GM23338 (cell line): Measurements from ENCODE around the gene C6orf47. TPM values are rescaled to one million over a fixed set of nuclear protein-coding genes. Genes with fewer than 3 reads are reported as not detected.
A peak's percentile ranks its signal among the peaks of the same experiment; 100 is the strongest.

Source experiments
- ATAC-seq: fragments of 200-7000 bp; cut with Tn5 transposase; 3 replicates; pipeline ENCODE4 v1.9.1; 2020
- DNase-seq: peaks from one replicate; pipeline ENCODE4 v3.0.0-alpha.2; 2015; ENCODE audit warnings: low spot score
- H2AFZ ChIP-seq: fragments of 200-600 bp; sonication (generic); 2 replicates; pipeline ENCODE4 v1.8.0; 2016; ENCODE audit warnings: antibody characterized with exemption, mild to moderate bottlenecking, moderate library complexity
- H3F3A ChIP-seq: fragments of 200-600 bp; sonication (generic); replicated peaks from 2 replicates; pipeline ENCODE4 v1.8.0; 2017; ENCODE audit warnings: antibody characterized with exemption, mixed run types, low read depth
- H3K27ac ChIP-seq: fragments of 200-600 bp; sonication (generic); 2 replicates; pipeline ENCODE4 v1.6.1; 2016; ENCODE audit warnings: low read depth
- H3K27me3 ChIP-seq: fragments of 200-600 bp; sonication (generic); 2 replicates; pipeline ENCODE4 v1.8.0; 2016; ENCODE audit warnings: mild to moderate bottlenecking, mixed run types, moderate library complexity; ENCODE audit not compliant: insufficient read depth
- H3K36me3 ChIP-seq: fragments of 200-600 bp; sonication (generic); 2 replicates; pipeline ENCODE4 v1.8.0; 2016; ENCODE audit warnings: mild to moderate bottlenecking; ENCODE audit not compliant: insufficient read depth
- H3K4me1 ChIP-seq: fragments of 200-600 bp; sonication (generic); 2 replicates; pipeline ENCODE4 v1.8.0; 2016; ENCODE audit warnings: mild to moderate bottlenecking, moderate library complexity; ENCODE audit not compliant: insufficient read depth
- H3K4me2 ChIP-seq: fragments of 200-600 bp; sonication (generic); 2 replicates; pipeline ENCODE4 v1.7.1; 2017; ENCODE audit warnings: mixed run types
- H3K4me3 ChIP-seq: fragments of 200-600 bp; sonication (generic); 2 replicates; pipeline ENCODE4 v1.6.1; 2016; ENCODE audit warnings: mixed run types
- H3K79me2 ChIP-seq: fragments of 200-600 bp; sonication (generic); replicated peaks from 2 replicates; pipeline ENCODE4 v1.8.0; 2017; ENCODE audit warnings: mild to moderate bottlenecking; ENCODE audit not compliant: insufficient read depth
- H3K9me2 ChIP-seq: fragments of 200-600 bp; sonication (generic); 2 replicates; pipeline ENCODE4 v1.8.0; 2017; ENCODE audit not compliant: insufficient read depth
- H4K20me1 ChIP-seq: fragments of 200-600 bp; sonication (generic); replicated peaks from 2 replicates; pipeline ENCODE4 v1.8.0; 2017; ENCODE audit warnings: mild to moderate bottlenecking; ENCODE audit not compliant: insufficient read depth
- H3K27ac Mint-ChIP-seq: 2 replicates; pipeline ENCODE4 v1.8.0; 2020; ENCODE audit warnings: inconsistent platforms, mild to moderate bottlenecking, moderate library complexity, mixed read lengths
- H3K27me3 Mint-ChIP-seq: 3 replicates; pipeline ENCODE4 v1.8.0; 2022; ENCODE audit warnings: low read depth, mild to moderate bottlenecking, moderate library complexity, mixed read lengths, inconsistent platforms; ENCODE audit not compliant: insufficient read depth, poor library complexity
- H3K36me3 Mint-ChIP-seq: 3 replicates; pipeline ENCODE4 v1.8.0; 2021; ENCODE audit warnings: low read depth, mild to moderate bottlenecking, inconsistent platforms, moderate library complexity, mixed read lengths
- H3K4me1 Mint-ChIP-seq: 3 replicates; pipeline ENCODE4 v1.8.0; 2020; ENCODE audit warnings: mild to moderate bottlenecking, inconsistent platforms, mixed read lengths
- H3K4me3 Mint-ChIP-seq: 3 replicates; pipeline ENCODE4 v1.8.0; 2021; ENCODE audit warnings: moderate library complexity, mild to moderate bottlenecking, inconsistent platforms, mixed read lengths
- H3K9me3 Mint-ChIP-seq: 3 replicates; pipeline ENCODE4 v1.8.0; 2020; ENCODE audit warnings: moderate library complexity, mild to moderate bottlenecking, inconsistent platforms, mixed read lengths
- CREB1 ChIP-seq: fragments of 250-450 bp; sonication (Bioruptor Pico); IDR thresholded peaks from 2 replicates; pipeline ENCODE4 v1.5.0; 2020; ENCODE audit warnings: low read depth, mild to moderate bottlenecking, moderate library complexity
- EZH2 ChIP-seq: fragments of 200-600 bp; sonication (generic); IDR thresholded peaks from one replicate; pipeline ENCODE4 v1.8.0; 2017; ENCODE audit warnings: antibody characterized with exemption, mild to moderate bottlenecking, low read depth; ENCODE audit not compliant: unreplicated experiment
- EZH2phosphoT487 ChIP-seq: fragments of 200-600 bp; sonication (generic); IDR thresholded peaks from one replicate; pipeline ENCODE4 v1.8.1; 2018; ENCODE audit warnings: antibody characterized with exemption; ENCODE audit not compliant: unreplicated experiment
- JUNB ChIP-seq: IDR thresholded peaks from one replicate; pipeline ENCODE4 v1.6.1; 2016; ENCODE audit warnings: antibody characterized with exemption; ENCODE audit not compliant: unreplicated experiment
- NANOG ChIP-seq: IDR thresholded peaks from 2 replicates; pipeline ENCODE4 v1.6.1; 2016; ENCODE audit warnings: antibody characterized with exemption, borderline replicate concordance
- POLR2AphosphoS5 ChIP-seq: IDR thresholded peaks from 2 replicates; pipeline ENCODE4 v1.6.1; 2016; ENCODE audit warnings: antibody characterized with exemption, low read depth
- STAT1 ChIP-seq: IDR thresholded peaks from one replicate; pipeline ENCODE4 v1.6.1; 2016; ENCODE audit warnings: antibody characterized with exemption; ENCODE audit not compliant: unreplicated experiment
- ZNF114 ChIP-seq: fragments of 250-450 bp; sonication (Bioruptor Pico); IDR thresholded peaks from 2 replicates; pipeline ENCODE4 v1.5.0; 2020; ENCODE audit warnings: mild to moderate bottlenecking, moderate library complexity
- ZNF331 ChIP-seq: fragments of 250-450 bp; sonication (Bioruptor Pico); IDR thresholded peaks from 2 replicates; pipeline ENCODE4 v1.5.0; 2020; ENCODE audit warnings: low read depth, mild to moderate bottlenecking, moderate library complexity
- polyA plus RNA-seq: library from polyadenylated mRNA; unstranded; fragments of >200 nt; fragmentation: Nextera tagmentation; extraction: Ambion mirVana; gene quantifications from 2 replicates; pipeline ENCODE4 v1.2.1, GENCODE V29; 2016
- total RNA-seq: library from RNA; depleted of rRNA; stranded (reverse); fragments of >200 nt; shearing (Covaris generic); gene quantifications from 2 replicates; pipeline ENCODE4 v1.2.3, GENCODE V29; 2014
- TF ChIP-seq, protein P1 (sequence below): fragments of 250-450 bp; sonication (Bioruptor Pico); IDR thresholded peaks from 2 replicates; pipeline ENCODE4 v1.5.0; 2020; ENCODE audit warnings: mild to moderate bottlenecking, moderate library complexity
- TF ChIP-seq, protein P2 (sequence below): IDR thresholded peaks from one replicate; pipeline ENCODE4 v1.6.1; 2018; ENCODE audit warnings: antibody characterized with exemption; ENCODE audit not compliant: unreplicated experiment
- TF ChIP-seq, protein P3 (sequence below), 2 experiments: fragments of 200-600 bp in 1 of 2; sonication (generic) in 1 of 2; conservative IDR thresholded peaks; 2 replicates each; pipeline versions ENCODE4 v1.5.1 to v1.6.1; 2016 to 2017; ENCODE audit warnings: antibody characterized with exemption in 2 of 2, low read depth in 2 of 2, mild to moderate bottlenecking in 2 of 2, moderate library complexity in 1 of 2
- TF ChIP-seq, protein P4 (sequence below): IDR thresholded peaks from 2 replicates; pipeline ENCODE4 v1.6.1; 2016; ENCODE audit warnings: antibody characterized with exemption

The C6orf47 gene
- total and polyA plus RNA-seq, 2 experiments from 2014 or later = 9.4 to 12.8 TPM

DNA sequence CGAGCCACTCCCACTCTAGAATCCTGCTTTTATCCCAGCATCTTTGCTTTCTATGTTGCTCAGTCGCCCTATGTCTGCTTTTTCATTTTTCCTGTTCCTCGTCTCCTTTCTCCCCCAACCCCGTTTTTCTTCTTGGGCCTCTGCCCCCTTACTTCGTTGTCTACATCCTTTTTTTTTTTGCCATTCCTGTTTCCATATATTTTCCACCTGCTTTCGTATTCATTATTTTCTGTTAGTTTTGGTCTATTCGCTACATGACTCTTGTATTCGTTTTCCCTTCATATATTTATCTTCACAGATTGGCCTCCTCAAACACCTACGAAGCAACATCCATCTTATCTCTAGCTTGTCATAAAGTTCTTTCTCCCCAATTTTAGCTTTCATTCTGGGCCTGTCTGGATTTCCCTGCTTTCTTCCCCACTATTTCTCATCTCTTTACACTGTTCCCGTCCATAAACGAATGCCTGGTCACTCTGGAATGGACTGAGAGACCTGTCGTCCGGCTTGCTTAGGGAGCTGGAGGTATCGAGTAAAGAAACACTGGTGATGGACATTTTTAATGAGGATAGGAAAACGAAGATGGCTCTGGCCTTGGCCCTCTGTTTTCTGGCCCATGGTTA, 39.1 kb downstream of the C6orf47 start:
- H4K20me1 ChIP-seq = peaks cover 35% of the 10 kb centered on the region

More for the DNA sequence above, 39.1 kb downstream of the C6orf47 start:
- peak overlapping the region; percentile 99 for H3K4me2 ChIP-seq
- no peaks in the 10 kb centered on the region for H3K9me2 ChIP-seq
- TF ChIP-seq ZNF331 (CRISPR knock-in tag) (no peak), ZNF114 (CRISPR knock-in tag) (no peak), EZH2 (no peak), NANOG (no peak), JUNB (no peak), POLR2AphosphoS5 (no peak), STAT1 (no peak), CREB1 (CRISPR knock-in tag) (no peak), EZH2phosphoT487 (no peak)
- TF ChIP-seq, protein P1, sequence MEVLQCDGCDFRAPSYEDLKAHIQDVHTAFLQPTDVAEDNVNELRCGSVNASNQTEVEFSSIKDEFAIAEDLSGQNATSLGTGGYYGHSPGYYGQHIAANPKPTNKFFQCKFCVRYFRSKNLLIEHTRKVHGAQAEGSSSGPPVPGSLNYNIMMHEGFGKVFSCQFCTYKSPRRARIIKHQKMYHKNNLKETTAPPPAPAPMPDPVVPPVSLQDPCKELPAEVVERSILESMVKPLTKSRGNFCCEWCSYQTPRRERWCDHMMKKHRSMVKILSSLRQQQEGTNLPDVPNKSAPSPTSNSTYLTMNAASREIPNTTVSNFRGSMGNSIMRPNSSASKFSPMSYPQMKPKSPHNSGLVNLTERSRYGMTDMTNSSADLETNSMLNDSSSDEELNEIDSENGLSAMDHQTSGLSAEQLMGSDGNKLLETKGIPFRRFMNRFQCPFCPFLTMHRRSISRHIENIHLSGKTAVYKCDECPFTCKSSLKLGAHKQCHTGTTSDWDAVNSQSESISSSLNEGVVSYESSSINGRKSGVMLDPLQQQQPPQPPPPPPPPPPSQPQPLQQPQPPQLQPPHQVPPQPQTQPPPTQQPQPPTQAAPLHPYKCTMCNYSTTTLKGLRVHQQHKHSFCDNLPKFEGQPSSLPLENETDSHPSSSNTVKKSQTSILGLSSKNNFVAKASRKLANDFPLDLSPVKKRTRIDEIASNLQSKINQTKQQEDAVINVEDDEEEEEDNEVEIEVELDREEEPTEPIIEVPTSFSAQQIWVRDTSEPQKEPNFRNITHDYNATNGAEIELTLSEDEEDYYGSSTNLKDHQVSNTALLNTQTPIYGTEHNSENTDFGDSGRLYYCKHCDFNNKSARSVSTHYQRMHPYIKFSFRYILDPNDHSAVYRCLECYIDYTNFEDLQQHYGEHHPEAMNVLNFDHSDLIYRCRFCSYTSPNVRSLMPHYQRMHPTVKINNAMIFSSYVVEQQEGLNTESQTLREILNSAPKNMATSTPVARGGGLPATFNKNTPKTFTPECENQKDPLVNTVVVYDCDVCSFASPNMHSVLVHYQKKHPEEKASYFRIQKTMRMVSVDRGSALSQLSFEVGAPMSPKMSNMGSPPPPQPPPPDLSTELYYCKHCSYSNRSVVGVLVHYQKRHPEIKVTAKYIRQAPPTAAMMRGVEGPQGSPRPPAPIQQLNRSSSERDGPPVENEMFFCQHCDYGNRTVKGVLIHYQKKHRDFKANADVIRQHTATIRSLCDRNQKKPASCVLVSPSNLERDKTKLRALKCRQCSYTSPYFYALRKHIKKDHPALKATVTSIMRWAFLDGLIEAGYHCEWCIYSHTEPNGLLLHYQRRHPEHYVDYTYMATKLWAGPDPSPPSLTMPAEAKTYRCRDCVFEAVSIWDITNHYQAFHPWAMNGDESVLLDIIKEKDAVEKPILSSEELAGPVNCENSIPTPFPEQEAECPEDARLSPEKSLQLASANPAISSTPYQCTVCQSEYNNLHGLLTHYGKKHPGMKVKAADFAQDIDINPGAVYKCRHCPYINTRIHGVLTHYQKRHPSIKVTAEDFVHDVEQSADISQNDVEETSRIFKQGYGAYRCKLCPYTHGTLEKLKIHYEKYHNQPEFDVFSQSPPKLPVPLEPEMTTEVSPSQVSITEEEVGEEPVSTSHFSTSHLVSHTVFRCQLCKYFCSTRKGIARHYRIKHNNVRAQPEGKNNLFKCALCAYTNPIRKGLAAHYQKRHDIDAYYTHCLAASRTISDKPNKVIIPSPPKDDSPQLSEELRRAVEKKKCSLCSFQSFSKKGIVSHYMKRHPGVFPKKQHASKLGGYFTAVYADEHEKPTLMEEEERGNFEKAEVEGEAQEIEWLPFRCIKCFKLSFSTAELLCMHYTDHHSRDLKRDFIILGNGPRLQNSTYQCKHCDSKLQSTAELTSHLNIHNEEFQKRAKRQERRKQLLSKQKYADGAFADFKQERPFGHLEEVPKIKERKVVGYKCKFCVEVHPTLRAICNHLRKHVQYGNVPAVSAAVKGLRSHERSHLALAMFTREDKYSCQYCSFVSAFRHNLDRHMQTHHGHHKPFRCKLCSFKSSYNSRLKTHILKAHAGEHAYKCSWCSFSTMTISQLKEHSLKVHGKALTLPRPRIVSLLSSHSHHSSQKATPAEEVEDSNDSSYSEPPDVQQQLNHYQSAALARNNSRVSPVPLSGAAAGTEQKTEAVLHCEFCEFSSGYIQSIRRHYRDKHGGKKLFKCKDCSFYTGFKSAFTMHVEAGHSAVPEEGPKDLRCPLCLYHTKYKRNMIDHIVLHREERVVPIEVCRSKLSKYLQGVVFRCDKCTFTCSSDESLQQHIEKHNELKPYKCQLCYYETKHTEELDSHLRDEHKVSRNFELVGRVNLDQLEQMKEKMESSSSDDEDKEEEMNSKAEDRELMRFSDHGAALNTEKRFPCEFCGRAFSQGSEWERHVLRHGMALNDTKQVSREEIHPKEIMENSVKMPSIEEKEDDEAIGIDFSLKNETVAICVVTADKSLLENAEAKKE (CRISPR knock-in tag) = no peak
- TF ChIP-seq, protein P2, sequence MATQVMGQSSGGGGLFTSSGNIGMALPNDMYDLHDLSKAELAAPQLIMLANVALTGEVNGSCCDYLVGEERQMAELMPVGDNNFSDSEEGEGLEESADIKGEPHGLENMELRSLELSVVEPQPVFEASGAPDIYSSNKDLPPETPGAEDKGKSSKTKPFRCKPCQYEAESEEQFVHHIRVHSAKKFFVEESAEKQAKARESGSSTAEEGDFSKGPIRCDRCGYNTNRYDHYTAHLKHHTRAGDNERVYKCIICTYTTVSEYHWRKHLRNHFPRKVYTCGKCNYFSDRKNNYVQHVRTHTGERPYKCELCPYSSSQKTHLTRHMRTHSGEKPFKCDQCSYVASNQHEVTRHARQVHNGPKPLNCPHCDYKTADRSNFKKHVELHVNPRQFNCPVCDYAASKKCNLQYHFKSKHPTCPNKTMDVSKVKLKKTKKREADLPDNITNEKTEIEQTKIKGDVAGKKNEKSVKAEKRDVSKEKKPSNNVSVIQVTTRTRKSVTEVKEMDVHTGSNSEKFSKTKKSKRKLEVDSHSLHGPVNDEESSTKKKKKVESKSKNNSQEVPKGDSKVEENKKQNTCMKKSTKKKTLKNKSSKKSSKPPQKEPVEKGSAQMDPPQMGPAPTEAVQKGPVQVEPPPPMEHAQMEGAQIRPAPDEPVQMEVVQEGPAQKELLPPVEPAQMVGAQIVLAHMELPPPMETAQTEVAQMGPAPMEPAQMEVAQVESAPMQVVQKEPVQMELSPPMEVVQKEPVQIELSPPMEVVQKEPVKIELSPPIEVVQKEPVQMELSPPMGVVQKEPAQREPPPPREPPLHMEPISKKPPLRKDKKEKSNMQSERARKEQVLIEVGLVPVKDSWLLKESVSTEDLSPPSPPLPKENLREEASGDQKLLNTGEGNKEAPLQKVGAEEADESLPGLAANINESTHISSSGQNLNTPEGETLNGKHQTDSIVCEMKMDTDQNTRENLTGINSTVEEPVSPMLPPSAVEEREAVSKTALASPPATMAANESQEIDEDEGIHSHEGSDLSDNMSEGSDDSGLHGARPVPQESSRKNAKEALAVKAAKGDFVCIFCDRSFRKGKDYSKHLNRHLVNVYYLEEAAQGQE = no peak
- TF ChIP-seq, protein P3, sequence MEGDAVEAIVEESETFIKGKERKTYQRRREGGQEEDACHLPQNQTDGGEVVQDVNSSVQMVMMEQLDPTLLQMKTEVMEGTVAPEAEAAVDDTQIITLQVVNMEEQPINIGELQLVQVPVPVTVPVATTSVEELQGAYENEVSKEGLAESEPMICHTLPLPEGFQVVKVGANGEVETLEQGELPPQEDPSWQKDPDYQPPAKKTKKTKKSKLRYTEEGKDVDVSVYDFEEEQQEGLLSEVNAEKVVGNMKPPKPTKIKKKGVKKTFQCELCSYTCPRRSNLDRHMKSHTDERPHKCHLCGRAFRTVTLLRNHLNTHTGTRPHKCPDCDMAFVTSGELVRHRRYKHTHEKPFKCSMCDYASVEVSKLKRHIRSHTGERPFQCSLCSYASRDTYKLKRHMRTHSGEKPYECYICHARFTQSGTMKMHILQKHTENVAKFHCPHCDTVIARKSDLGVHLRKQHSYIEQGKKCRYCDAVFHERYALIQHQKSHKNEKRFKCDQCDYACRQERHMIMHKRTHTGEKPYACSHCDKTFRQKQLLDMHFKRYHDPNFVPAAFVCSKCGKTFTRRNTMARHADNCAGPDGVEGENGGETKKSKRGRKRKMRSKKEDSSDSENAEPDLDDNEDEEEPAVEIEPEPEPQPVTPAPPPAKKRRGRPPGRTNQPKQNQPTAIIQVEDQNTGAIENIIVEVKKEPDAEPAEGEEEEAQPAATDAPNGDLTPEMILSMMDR (conservative IDR thresholded peaks at IDR 0.05; ENCODE audit: low read depth in 2 of 2) = no peak
- TF ChIP-seq, protein P4, sequence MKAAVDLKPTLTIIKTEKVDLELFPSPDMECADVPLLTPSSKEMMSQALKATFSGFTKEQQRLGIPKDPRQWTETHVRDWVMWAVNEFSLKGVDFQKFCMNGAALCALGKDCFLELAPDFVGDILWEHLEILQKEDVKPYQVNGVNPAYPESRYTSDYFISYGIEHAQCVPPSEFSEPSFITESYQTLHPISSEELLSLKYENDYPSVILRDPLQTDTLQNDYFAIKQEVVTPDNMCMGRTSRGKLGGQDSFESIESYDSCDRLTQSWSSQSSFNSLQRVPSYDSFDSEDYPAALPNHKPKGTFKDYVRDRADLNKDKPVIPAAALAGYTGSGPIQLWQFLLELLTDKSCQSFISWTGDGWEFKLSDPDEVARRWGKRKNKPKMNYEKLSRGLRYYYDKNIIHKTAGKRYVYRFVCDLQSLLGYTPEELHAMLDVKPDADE = no peak
- peaks cover 32% of the 10 kb centered on the region for H3F3A ChIP-seq
- peaks cover 39% of the 10 kb centered on the region for H3K36me3 ChIP-seq
- H3K36me3 Mint-ChIP-seq = peaks cover 63% of the 10 kb centered on the region
- DNase-seq (no peak), ATAC-seq (no peak)
- H3K9me3 Mint-ChIP-seq = peaks cover 6% of the 10 kb centered on the region
- H3K27ac Mint-ChIP-seq = peak overlapping the region; percentile 99
- peaks cover 12% of the 10 kb centered on the region for H3K4me1 Mint-ChIP-seq
- peak overlapping the region; percentile 100 for H3K27ac ChIP-seq
- H3K27me3 ChIP-seq = no peaks in the 10 kb centered on the region
- H3K4me3 ChIP-seq = peak overlapping the region; percentile 100
- peaks cover 24% of the 10 kb centered on the region for H3K27me3 Mint-ChIP-seq
- H2AFZ ChIP-seq = no peak overlapping the region
- H3K4me3 Mint-ChIP-seq = peak overlapping the region; percentile 94
- peaks cover 51% of the 10 kb centered on the region for H3K79me2 ChIP-seq
- peaks cover 19% of the 10 kb centered on the region for H3K4me1 ChIP-seq
